Left ventricle myocardium inferior (tissue), 1 donor: ENCODE data around the gene RPS6KA2. TPM values are rescaled to one million over a fixed set of nuclear protein-coding genes. Genes with fewer than 3 reads are reported as not detected.
"Not testable (repeated sequence)": the region's sequence is repeated elsewhere in the genome, so short reads cannot be mapped to it uniquely, and the experiment has no call there.

ENCODE experiments used
- DNase-seq: peaks from one replicate; pipeline ENCODE4 v3.0.0-alpha.2; 2020
- H3K27ac ChIP-seq: fragments of 200-600 bp; replicated peaks from 2 replicates; pipeline ENCODE4 v1.8.0; 2021
- H3K27me3 ChIP-seq: fragments of 200-600 bp; 2 replicates; pipeline ENCODE4 v1.8.0; 2021; ENCODE audit warnings: low read depth
- H3K36me3 ChIP-seq: fragments of 200-600 bp; 2 replicates; pipeline ENCODE4 v1.8.0; 2021
- H3K4me1 ChIP-seq: fragments of 200-600 bp; 2 replicates; pipeline ENCODE4 v1.8.0; 2021
- H3K4me3 ChIP-seq: fragments of 200-600 bp; 2 replicates; pipeline ENCODE4 v1.8.0; 2021; ENCODE audit warnings: mild to moderate bottlenecking, moderate library complexity
- H3K9me3 ChIP-seq: fragments of 200-600 bp; replicated peaks from 2 replicates; pipeline ENCODE4 v1.8.0; 2021
- intact Hi-C: fragments of 100-400 bp; cut with micrococcal nuclease; formaldehyde crosslinking; loops from one replicate; pipeline ENCODE4 v1.11.0; 2022
- total RNA-seq: library from RNA; stranded (reverse); fragmentation: NEBNext Ultra II Directional; extraction: Animal tissue kit (Norgen Biotek cat#: 25700); gene quantifications from one replicate; pipeline ENCODE4 v1.2.1, GENCODE V29; 2021
- TF ChIP-seq, protein P1 (sequence below): fragments of 200-600 bp; IDR thresholded peaks from 2 replicates; pipeline ENCODE4 v1.8.0; 2021; ENCODE audit warnings: antibody characterized with exemption, mild to moderate bottlenecking, borderline replicate concordance
- donor health status: DM: no; HTN: yes; CAD: no; lungs with severe emphysema.

Gene RPS6KA2
- total RNA-seq, 1 donor from 2014 or later, result 77.2 TPM

DNA sequence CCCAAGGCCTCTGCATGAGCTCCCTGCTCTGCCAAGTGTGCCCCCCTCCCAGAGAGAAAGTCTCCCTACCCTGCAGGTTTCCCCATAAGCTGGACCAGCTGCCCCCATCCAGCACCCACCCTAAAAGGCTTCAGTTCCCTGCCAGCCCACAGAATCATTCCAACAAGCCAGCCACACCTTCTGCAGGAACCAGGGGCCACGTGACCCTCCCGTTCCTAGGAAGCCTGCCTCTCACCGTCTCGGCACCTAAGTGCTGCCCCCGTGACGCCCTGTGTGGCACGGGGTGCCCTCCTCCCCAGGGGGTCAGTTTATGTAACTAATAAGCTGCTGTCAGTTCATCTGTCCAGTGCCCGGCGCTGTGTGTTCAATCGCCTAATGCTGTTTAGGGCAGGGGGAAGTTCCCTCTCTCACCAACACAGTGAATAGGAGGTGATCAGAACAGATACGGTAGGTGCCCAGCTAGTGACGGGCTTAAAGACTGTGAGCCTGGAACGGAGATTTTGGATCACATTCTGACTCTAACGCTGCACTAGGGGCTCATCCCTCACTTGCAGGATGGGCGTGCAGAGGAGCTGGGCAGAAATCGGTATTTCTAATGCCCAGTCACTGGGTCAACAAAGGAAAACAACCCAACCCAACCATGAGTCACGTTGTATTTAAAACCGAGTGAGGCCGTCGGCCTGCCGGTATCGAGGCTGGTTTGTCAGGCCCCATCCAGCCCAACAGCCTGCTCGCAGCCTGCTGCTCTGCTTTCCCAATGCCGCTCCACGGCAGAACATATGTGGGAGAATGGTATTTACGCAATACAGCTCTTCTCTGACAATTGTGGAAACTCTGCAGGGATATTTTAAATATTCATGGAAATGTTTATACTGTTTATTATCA lies 96.6 kb downstream of the RPS6KA2 start:
- Histone ChIP-seq H3K27ac (no peak overlapping the region), H3K4me3 (no peak overlapping the region), H3K4me1 (no peaks in the 10 kb centered on the region), H3K36me3 (peaks cover 65% of the 10 kb centered on the region), H3K9me3 (no peaks in the 10 kb centered on the region), H3K27me3 (no peaks in the 10 kb centered on the region)
- no peak for DNase-seq
- TF ChIP-seq, protein P1, sequence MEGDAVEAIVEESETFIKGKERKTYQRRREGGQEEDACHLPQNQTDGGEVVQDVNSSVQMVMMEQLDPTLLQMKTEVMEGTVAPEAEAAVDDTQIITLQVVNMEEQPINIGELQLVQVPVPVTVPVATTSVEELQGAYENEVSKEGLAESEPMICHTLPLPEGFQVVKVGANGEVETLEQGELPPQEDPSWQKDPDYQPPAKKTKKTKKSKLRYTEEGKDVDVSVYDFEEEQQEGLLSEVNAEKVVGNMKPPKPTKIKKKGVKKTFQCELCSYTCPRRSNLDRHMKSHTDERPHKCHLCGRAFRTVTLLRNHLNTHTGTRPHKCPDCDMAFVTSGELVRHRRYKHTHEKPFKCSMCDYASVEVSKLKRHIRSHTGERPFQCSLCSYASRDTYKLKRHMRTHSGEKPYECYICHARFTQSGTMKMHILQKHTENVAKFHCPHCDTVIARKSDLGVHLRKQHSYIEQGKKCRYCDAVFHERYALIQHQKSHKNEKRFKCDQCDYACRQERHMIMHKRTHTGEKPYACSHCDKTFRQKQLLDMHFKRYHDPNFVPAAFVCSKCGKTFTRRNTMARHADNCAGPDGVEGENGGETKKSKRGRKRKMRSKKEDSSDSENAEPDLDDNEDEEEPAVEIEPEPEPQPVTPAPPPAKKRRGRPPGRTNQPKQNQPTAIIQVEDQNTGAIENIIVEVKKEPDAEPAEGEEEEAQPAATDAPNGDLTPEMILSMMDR, result no peak
- intact Hi-C loops, result loop anchor here (10.0 kb wide), 1 partner anchor 234 kb away; no protein-coding TSS in a partner anchor

DNA sequence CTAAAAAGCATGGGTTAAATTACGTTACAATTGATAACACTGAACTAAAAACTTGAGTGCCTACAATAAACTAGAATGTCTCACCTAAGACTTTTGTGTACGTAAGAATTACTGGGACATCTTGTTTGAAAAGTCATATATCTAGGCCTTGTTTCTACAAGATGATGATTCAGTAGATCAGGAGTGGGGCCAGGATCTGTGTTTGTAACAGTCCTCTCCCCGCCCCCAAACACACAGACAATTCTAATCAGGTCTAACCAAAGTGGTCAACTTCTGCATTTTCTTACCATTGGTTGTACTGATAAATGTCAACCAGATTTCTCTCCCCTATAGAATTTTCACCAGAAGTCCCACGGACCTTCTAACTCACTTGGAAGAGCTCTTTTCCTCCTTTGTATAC lies 97.5 kb downstream of the RPS6KA2 start:
- TF ChIP-seq, protein P1, result no peak
- Histone ChIP-seq H3K36me3 (peaks cover 65% of the 10 kb centered on the region), H3K27me3 (no peaks in the 10 kb centered on the region), H3K4me1 (no peaks in the 10 kb centered on the region), H3K27ac (no peak overlapping the region), H3K9me3 (no peaks in the 10 kb centered on the region), H3K4me3 (no peak overlapping the region)
- intact Hi-C loops, result no loop called here
- no peak for DNase-seq

DNA sequence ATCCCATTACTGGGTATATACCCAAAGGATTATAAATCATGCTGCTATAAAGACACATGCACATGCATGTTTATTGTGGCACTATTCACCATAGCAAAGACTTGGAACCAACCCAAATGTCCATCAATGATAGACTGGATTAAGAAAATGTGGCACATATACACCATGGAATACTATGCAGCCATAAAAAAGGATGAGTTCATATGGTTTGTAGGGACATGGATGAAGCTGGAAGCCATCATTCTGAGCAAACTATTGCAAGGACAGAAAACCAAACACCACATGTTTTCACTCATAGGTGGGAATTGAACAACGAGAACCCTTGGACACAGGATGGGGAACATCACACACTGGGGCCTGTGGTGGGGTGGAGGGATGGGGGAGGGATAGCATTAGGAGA lies 98.0 kb downstream of the RPS6KA2 start:
- H3K36me3 ChIP-seq, result peaks cover 65% of the 10 kb centered on the region
- H3K4me1 ChIP-seq, H3K4me3 ChIP-seq, intact Hi-C loops, H3K27me3 ChIP-seq, H3K9me3 ChIP-seq, H3K27ac ChIP-seq, DNase-seq: not testable (repeated sequence)

DNA sequence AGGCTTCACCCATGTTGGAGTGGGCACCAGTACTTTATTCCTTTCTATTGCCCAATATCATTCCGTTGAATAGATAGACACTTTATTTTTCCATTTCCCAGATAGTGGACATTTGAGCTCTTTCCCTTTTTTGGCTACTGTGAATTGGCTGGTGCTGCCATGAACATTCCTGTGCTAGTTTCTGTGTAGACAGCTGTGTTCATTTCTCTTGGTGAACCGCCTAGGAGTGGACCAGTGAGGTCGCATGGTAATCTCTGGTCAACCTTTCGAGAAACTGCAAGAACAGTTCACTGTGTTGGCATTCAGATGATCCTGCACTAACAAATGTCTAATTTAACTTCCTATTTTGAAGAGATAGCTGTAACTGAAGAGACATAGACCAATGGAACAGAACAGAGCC lies 99.2 kb downstream of the RPS6KA2 start:
- peaks cover 69% of the 10 kb centered on the region for H3K36me3 ChIP-seq

DNA sequence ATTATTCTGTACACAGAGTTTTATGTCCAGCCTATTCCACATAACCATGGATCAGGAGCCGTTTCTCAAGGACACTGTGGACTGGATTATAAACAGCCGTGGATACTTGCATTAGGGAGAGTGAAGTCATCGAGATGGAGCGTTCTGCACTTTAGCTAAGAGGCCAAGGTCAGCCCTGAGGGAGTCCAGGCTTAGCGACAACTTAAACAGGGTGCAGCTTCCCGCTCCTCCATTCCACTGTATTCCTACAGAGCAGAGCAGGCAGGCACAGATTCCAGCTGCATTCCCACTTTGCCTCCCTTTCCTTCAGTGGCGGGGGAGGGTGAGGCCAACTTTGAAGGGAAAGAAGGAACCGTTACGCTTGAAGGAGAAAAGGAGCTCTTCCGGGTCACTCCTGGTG lies 100.1 kb downstream of the RPS6KA2 start:
- no peaks in the 10 kb centered on the region for H3K4me1 ChIP-seq
- TF ChIP-seq, protein P1, result no peak
- no peak overlapping the region for H3K4me3 ChIP-seq
- no peak for DNase-seq
- H3K27ac ChIP-seq, result no peak overlapping the region
- peaks cover 65% of the 10 kb centered on the region for H3K36me3 ChIP-seq
- H3K27me3 ChIP-seq, result no peaks in the 10 kb centered on the region
- intact Hi-C loops, result no loop called here
- no peaks in the 10 kb centered on the region for H3K9me3 ChIP-seq

More for the DNA sequence above, 99.2 kb downstream of the RPS6KA2 start:
- Histone ChIP-seq H3K27me3 (no peaks in the 10 kb centered on the region), H3K4me1 (no peaks in the 10 kb centered on the region), H3K9me3 (no peaks in the 10 kb centered on the region), H3K4me3 (no peak overlapping the region), H3K27ac (no peak overlapping the region)
- intact Hi-C loops, result no loop called here
- TF ChIP-seq, protein P1, result no peak
- no peak for DNase-seq

DNA sequence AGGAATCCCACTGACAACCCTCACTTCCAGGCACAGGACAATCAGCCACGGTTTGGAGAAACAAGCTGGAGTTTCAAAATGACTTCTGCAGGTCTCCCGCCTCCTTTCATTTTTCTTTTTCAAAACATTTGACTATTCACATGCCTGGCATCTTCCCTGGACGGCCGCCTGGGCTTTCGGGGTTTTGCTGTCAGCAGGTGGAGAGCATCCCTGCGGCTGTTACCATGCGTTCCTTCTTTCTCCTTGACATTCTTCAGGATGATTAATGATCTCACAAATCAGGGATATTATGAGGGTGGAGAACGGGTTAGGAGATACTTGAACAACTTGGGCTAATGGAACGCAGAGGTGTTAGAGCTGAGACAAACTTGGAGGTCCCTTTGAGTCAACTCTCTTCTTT lies 101.5 kb downstream of the RPS6KA2 start:
- no peak for DNase-seq
- H3K36me3 ChIP-seq, result peaks cover 60% of the 10 kb centered on the region
- no peaks in the 10 kb centered on the region for H3K27me3 ChIP-seq
- H3K27ac ChIP-seq, result no peak overlapping the region
- TF ChIP-seq, protein P1, result no peak
- H3K4me1 ChIP-seq, result no peaks in the 10 kb centered on the region
- no peaks in the 10 kb centered on the region for H3K9me3 ChIP-seq
- intact Hi-C loops, result no loop called here
- no peak overlapping the region for H3K4me3 ChIP-seq
